IMR-90 (cell line): ENCODE results near the gene TYRO3. TPM values are rescaled to one million over a fixed set of nuclear protein-coding genes. Genes with fewer than 3 reads are reported as not detected.

Experiments
- ATAC-seq: fragments of 200-7000 bp; cut with Tn5 transposase; 2 replicates; pipeline ENCODE4 v1.9.1; 2020; ENCODE audit warnings: low read depth, mild to moderate bottlenecking, moderate library complexity
- BruUV-seq: library from RNA; stranded (reverse); fragments of 400-500 nt; replicated peaks from 2 replicates; lab custom pipeline; 2021; lab: Mats Ljungman, UMichigan
- CTCF ChIA-PET: fragments of 300-600 bp; formaldehyde crosslinking; extraction: SDS; loops from one replicate; lab custom pipeline; 2021; ENCODE audit warnings: antibody characterized with exemption; lab: Yijun Ruan, JAX
- POLR2A ChIA-PET: fragments of 300-600 bp; sonication (Branson Sonifier 250); formaldehyde crosslinking; loops from one replicate; lab custom pipeline; 2022; ENCODE audit warnings: antibody characterized with exemption; ENCODE audit not compliant: unreplicated experiment; lab: Charles Lee
- DNase-seq: peaks from one replicate; pipeline ENCODE4 v3.0.0; 2013
- H2AFZ ChIP-seq: replicated peaks from 2 replicates; pipeline ENCODE3; 2013; ENCODE audit warnings: low read length, mild to moderate bottlenecking; ENCODE audit not compliant: poor library complexity
- H2AK5ac ChIP-seq: 2 replicates; pipeline ENCODE4 v1.6.1; 2013; ENCODE audit warnings: low read depth, low read length, inconsistent platforms
- H2AK9ac ChIP-seq: replicated peaks from 2 replicates; pipeline ENCODE3; 2013; ENCODE audit warnings: mild to moderate bottlenecking, low read depth, low read length, moderate library complexity; ENCODE audit not compliant: poor library complexity
- H2BK120ac ChIP-seq: 2 replicates; pipeline ENCODE4 v1.6.1; 2013; ENCODE audit warnings: low read depth, low read length, inconsistent platforms
- H2BK15ac ChIP-seq: 3 replicates; pipeline ENCODE4 v1.6.1; 2013; ENCODE audit warnings: low read depth, low read length, inconsistent platforms
- H2BK20ac ChIP-seq: 2 replicates; pipeline ENCODE4 v1.6.1; 2013; ENCODE audit warnings: low read depth, mild to moderate bottlenecking, inconsistent platforms, low read length, moderate library complexity
- H2BK5ac ChIP-seq: 2 replicates; pipeline ENCODE4 v1.6.1; 2013; ENCODE audit warnings: mild to moderate bottlenecking, low read depth, low read length, inconsistent platforms; ENCODE audit not compliant: poor library complexity, severe bottlenecking
- H3K14ac ChIP-seq: replicated peaks from 2 replicates; pipeline ENCODE4 v1.6.1; 2013; ENCODE audit warnings: low read depth, low read length, inconsistent platforms
- H3K18ac ChIP-seq: 2 replicates; pipeline ENCODE4 v1.6.1; 2013; ENCODE audit warnings: low read depth, low read length, control low read depth
- H3K23ac ChIP-seq: 2 replicates; pipeline ENCODE4 v1.6.1; 2013; ENCODE audit warnings: low read depth, low read length, inconsistent platforms
- H3K27ac ChIP-seq: 2 replicates; pipeline ENCODE4 v1.5.1; 2013; ENCODE audit warnings: mild to moderate bottlenecking, control low read depth, low read length; ENCODE audit not compliant: insufficient read depth
- H3K27me3 ChIP-seq: 2 replicates; pipeline ENCODE4 v1.6.1; 2013; ENCODE audit warnings: low read length; ENCODE audit not compliant: control insufficient read depth, insufficient read depth
- H3K36me3 ChIP-seq: 2 replicates; pipeline ENCODE4 v1.6.1; 2013; ENCODE audit warnings: low read length, mixed read lengths; ENCODE audit not compliant: control insufficient read depth, insufficient read depth
- H3K4ac ChIP-seq: 2 replicates; pipeline ENCODE4 v1.6.1; 2013; ENCODE audit warnings: low read depth, low read length, inconsistent platforms
- H3K4me1 ChIP-seq: 2 replicates; pipeline ENCODE4 v1.6.1; 2013; ENCODE audit warnings: low read length, mixed read lengths; ENCODE audit not compliant: control insufficient read depth, insufficient read depth
- H3K4me2 ChIP-seq: 2 replicates; pipeline ENCODE4 v1.6.1; 2013; ENCODE audit warnings: low read depth, mild to moderate bottlenecking, control low read depth, low read length, moderate library complexity
- H3K4me3 ChIP-seq: 2 replicates; pipeline ENCODE4 v1.5.1; 2013; ENCODE audit warnings: low read depth, mild to moderate bottlenecking, control low read depth, low read length, moderate library complexity; ENCODE audit not compliant: insufficient read depth
- H3K56ac ChIP-seq: 2 replicates; pipeline ENCODE4 v1.6.1; 2013; ENCODE audit warnings: low read length, inconsistent platforms; ENCODE audit not compliant: insufficient read depth; ENCODE audit errors: extremely low read depth
- H3K79me1 ChIP-seq, 2 experiments: 2 replicates each; pipeline ENCODE4 v1.6.1; 2013; ENCODE audit warnings: low read length in 2 of 2, inconsistent platforms in 1 of 2, low read depth in 1 of 2
- H3K9ac ChIP-seq: 2 replicates; pipeline ENCODE4 v1.6.1; 2013; ENCODE audit warnings: low read depth, low read length, control low read depth
- H3K9me1 ChIP-seq: 2 replicates; pipeline ENCODE4 v1.6.1; 2013; ENCODE audit warnings: low read length, inconsistent platforms; ENCODE audit not compliant: insufficient read depth
- H3K9me3 ChIP-seq: 2 replicates; pipeline ENCODE4 v1.6.1; 2013; ENCODE audit warnings: low read length; ENCODE audit not compliant: control insufficient read depth, insufficient read depth
- H4K20me1 ChIP-seq: 2 replicates; pipeline ENCODE4 v1.6.1; 2013; ENCODE audit warnings: low read length, inconsistent platforms; ENCODE audit not compliant: insufficient read depth
- H4K5ac ChIP-seq: 2 replicates; pipeline ENCODE4 v1.6.1; 2013; ENCODE audit warnings: mild to moderate bottlenecking, low read depth, low read length, control low read depth
- H4K8ac ChIP-seq, 2 experiments: 2 replicates each; pipeline ENCODE4 v1.6.1; 2013; ENCODE audit warnings: low read depth in 2 of 2, low read length in 2 of 2, control low read depth in 1 of 2, inconsistent platforms in 1 of 2
- H4K91ac ChIP-seq: 2 replicates; pipeline ENCODE4 v1.6.1; 2013; ENCODE audit warnings: low read depth, low read length, inconsistent platforms; ENCODE audit not compliant: insufficient read depth
- BHLHE40 ChIP-seq: fragments of 150-350 bp; IDR thresholded peaks from 2 replicates; pipeline ENCODE4 v1.6.1; 2016; ENCODE audit warnings: mild to moderate bottlenecking, low read depth, low read length
- CEBPB ChIP-seq: IDR thresholded peaks from 2 replicates; pipeline ENCODE4 v1.6.1; 2012; ENCODE audit warnings: low read depth, low read length, improper control_type of control experiment
- CHD1 ChIP-seq: IDR thresholded peaks from 2 replicates; pipeline ENCODE4 v1.6.1; 2012; ENCODE audit warnings: low read depth, low read length, improper control_type of control experiment
- CTCF ChIP-seq: conservative IDR thresholded peaks from 2 replicates; pipeline ENCODE4 v1.5.1; 2012; ENCODE audit warnings: mild to moderate bottlenecking, low read depth, low read length, improper control_type of control experiment
- ELK1 ChIP-seq: fragments of 150-350 bp; IDR thresholded peaks from 2 replicates; pipeline ENCODE4 v1.6.1; 2016; ENCODE audit warnings: low read depth, mild to moderate bottlenecking, low read length, moderate library complexity, borderline replicate concordance
- MAFK ChIP-seq: IDR thresholded peaks from 2 replicates; pipeline ENCODE4 v1.6.1; 2012; ENCODE audit warnings: low read depth, low read length, improper control_type of control experiment
- MAZ ChIP-seq: IDR thresholded peaks from 2 replicates; pipeline ENCODE4 v1.6.1; 2012; ENCODE audit warnings: low read depth, mild to moderate bottlenecking, low read length, improper control_type of control experiment, moderate library complexity, borderline replicate concordance
- MXI1 ChIP-seq: IDR thresholded peaks from 2 replicates; pipeline ENCODE4 v1.6.1; 2012; ENCODE audit warnings: low read depth, mild to moderate bottlenecking, low read length, moderate library complexity, borderline replicate concordance
- NFE2L2 ChIP-seq: fragments of 150-350 bp; IDR thresholded peaks from 2 replicates; pipeline ENCODE4 v1.6.1; 2016; ENCODE audit warnings: low read depth, mild to moderate bottlenecking, low read length
- POLR2A ChIP-seq: IDR thresholded peaks from 2 replicates; pipeline ENCODE4 v1.6.1; 2012; ENCODE audit warnings: mild to moderate bottlenecking, low read depth, low read length
- RAD21 ChIP-seq: IDR thresholded peaks from 2 replicates; pipeline ENCODE4 v1.6.1; 2012; ENCODE audit warnings: low read length, improper control_type of control experiment
- RCOR1 ChIP-seq: IDR thresholded peaks from 2 replicates; pipeline ENCODE4 v1.6.1; 2012; ENCODE audit warnings: mild to moderate bottlenecking, low read length, improper control_type of control experiment; ENCODE audit not compliant: insufficient replicate concordance
- RFX5 ChIP-seq: IDR thresholded peaks from 2 replicates; pipeline ENCODE4 v1.8.0; 2012; ENCODE audit warnings: low read depth, mild to moderate bottlenecking, low read length, moderate library complexity
- SMC3 ChIP-seq: fragments of 150-350 bp; IDR thresholded peaks from 2 replicates; pipeline ENCODE4 v1.6.1; 2016; ENCODE audit warnings: low read depth, mild to moderate bottlenecking, antibody characterized with exemption, low read length, moderate library complexity
- USF2 ChIP-seq: fragments of 150-350 bp; IDR thresholded peaks from 2 replicates; pipeline ENCODE4 v1.6.1; 2017; ENCODE audit warnings: mild to moderate bottlenecking, antibody characterized with exemption, low read length, low read depth
- WGBS, 2 experiments: methylation state at CpG; one replicate each; pipeline versions ENCODE4 v1.1.5 to v1.1.7; 2013; ENCODE audit warnings: missing lambda C conversion rate in 2 of 2; ENCODE audit not compliant: insufficient read length in 1 of 2; ENCODE audit errors: extremely low coverage in 2 of 2; 5-methylcytosine and 5-hydroxymethylcytosine counted together
- dilution Hi-C: fragments of 300-500 bp; cut with HindIII; formaldehyde crosslinking; loops from one replicate; pipeline ENCODE4 v1.14.3; 2018; ENCODE audit warnings: low sequenced_read_pairs; ENCODE audit not compliant: unreplicated experiment
- in situ Hi-C: fragments of 300-500 bp; cut with MboI; formaldehyde crosslinking; loops from 3 replicates; pipeline ENCODE4 v1.14.3; 2019; ENCODE audit warnings: low sequenced_read_pairs, inconsistent platforms, mixed read lengths
- intact Hi-C: fragments of 100-400 bp; cut with micrococcal nuclease; formaldehyde crosslinking; loops from 2 replicates; pipeline ENCODE4 v1.10.0; 2022
- polyA plus RNA-seq, 3 experiments: library from polyadenylated mRNA; depleted of rRNA; stranded (reverse); fragments of >200 nt; gene quantifications; 2 replicates each; pipeline ENCODE4 v1.2.3, GENCODE V29; 2012; ENCODE audit warnings: low replicate concordance in 1 of 3
- total RNA-seq: library from RNA; depleted of rRNA; stranded (reverse); fragments of >200 nt; gene quantifications from 2 replicates; pipeline ENCODE4 v1.2.3, GENCODE V29; 2012

Gene TYRO3
- total and polyA plus RNA-seq, 2 of the 4 experiments (the other 2 are of a cell fraction) = 11.5 to 18.4 TPM

GRCh38 chr15:41577863-41578735 is 19.1 kb downstream of the TYRO3 start:
- Histone ChIP-seq H3K4me3 (no peak overlapping the region), H3K23ac (no peak overlapping the region), H3K14ac (no peak overlapping the region), H3K79me1 (no peaks in the 10 kb centered on the region), H3K18ac (no peak overlapping the region), H2AK9ac (peak overlapping the region; percentile 89), H3K9me1 (no peaks in the 10 kb centered on the region), H3K4me2 (no peak overlapping the region), H4K91ac (no peak overlapping the region), H2BK5ac (no peak overlapping the region), H2BK120ac (no peak overlapping the region), H3K4me1 (no peaks in the 10 kb centered on the region; the same call in 1 of the 2 replicates), H3K27ac (no peak overlapping the region), H2BK15ac (no peak overlapping the region), H3K4ac (no peak overlapping the region), H2AK5ac (no peak overlapping the region), H3K27me3 (no peaks in the 10 kb centered on the region), H4K20me1 (no peaks in the 10 kb centered on the region), H3K9me3 (no peaks in the 10 kb centered on the region), H3K56ac (no peak overlapping the region), H2AFZ (no peak overlapping the region), H2BK20ac (no peak overlapping the region), H4K5ac (no peak overlapping the region), H3K36me3 (peaks cover 12% of the 10 kb centered on the region), H3K9ac (no peak overlapping the region), H4K8ac (no peak overlapping the region)
- in situ Hi-C loops (no loop called here), intact Hi-C loops (no loop called here), dilution Hi-C loops (no loop called here)
- ChIA-PET CTCF (interaction anchor here (0.6 kb wide), 1 partner anchor 10 kb away, joined by 3 read pairs; no protein-coding TSS in a partner anchor), POLR2A (no interaction called here)
- no TSS peak for BruUV-seq
- DNase-seq (no peak), ATAC-seq (no peak)
- 93% methylated on average over 3 of the region's 12 CpGs; no CpG with 5 or more reads in 1 of the 2 experiments for WGBS, 2 experiments
- TF ChIP-seq SMC3 (no peak), CHD1 (no peak), RAD21 (no peak), RFX5 (no peak), POLR2A (no peak), MAZ (no peak), MXI1 (no peak), RCOR1 (no peak), MAFK (no peak), ELK1 (no peak), BHLHE40 (no peak), CTCF (no peak), NFE2L2 (no peak), CEBPB (no peak), USF2 (no peak)
